Mammary microvascular endothelial cell (primary cell): ENCODE measurements around the gene CBARP. TPM values are rescaled to one million over a fixed set of nuclear protein-coding genes. Genes with fewer than 3 reads are reported as not detected.

Experiments used
- total RNA-seq: library from RNA; depleted of rRNA; stranded (reverse); fragments of >200 nt; gene quantifications from 2 replicates; pipeline ENCODE4 v1.2.3, GENCODE V29; 2015

Gene CBARP
- total RNA-seq, result 1.9 and 3.1 TPM in 2 replicates

GRCh38 chr19:1237754-1238368, at the start of gene CBARP:
Gene CBARP, minus strand, starts transcription at chr19:1238005. Its CDS starts 1,905 bp downstream, at chr19:1236100.

GRCh38 chr19:1285737-1286360, 48.0 kb upstream of the CBARP start, which contains the start of gene EFNA2:
Gene EFNA2, plus strand, starts transcription at chr19:1285873. Its CDS starts 296 bp downstream, at chr19:1286169.

GRCh38 chr19:1275260-1275975, 37.6 kb upstream of the CBARP start, which contains the start of gene FAM174C:
Gene FAM174C, plus strand, starts transcription at chr19:1275530. Its CDS starts 20 bp downstream, at chr19:1275550.

GRCh38 chr19:1269065-1269477, 31.3 kb upstream of the CBARP start, which contains the start of gene CIRBP:
Gene CIRBP, plus strand, starts transcription at chr19:1269332. Its CDS starts 1,602 bp downstream, at chr19:1270934.

GRCh38 chr19:1248139-1248785, 10.5 kb upstream of the CBARP start, which contains the start of gene MIDN:
Gene MIDN, plus strand, starts transcription at chr19:1248583. Its CDS starts 1,714 bp downstream, at chr19:1250297.

GRCh38 chr19:1241417-1242095, 3.8 kb upstream of the CBARP start, which contains the start of gene ATP5F1D:
Gene ATP5F1D, plus strand, starts transcription at chr19:1241751. Its CDS starts 100 bp downstream, at chr19:1241851.

GRCh38 chr19:1205114-1206099, 32.4 kb downstream of the CBARP start, which contains the start of gene STK11:
Gene STK11, plus strand, starts transcription at chr19:1205778. Its CDS starts 1,136 bp downstream, at chr19:1206914.

Other genes starting within 250 kb of the CBARP start
- gene GRIN3B, start 237.6 kb downstream of the CBARP start, total RNA-seq, result 0.53 and 2.6 TPM in 2 replicates
- 144 and 147 TPM in 2 replicates for gene TMEM259, start 216.9 kb downstream of the CBARP start, total RNA-seq
- not detected in 2 replicates for gene RNU6-2, start 216.5 kb downstream of the CBARP start, total RNA-seq
- gene CNN2, start 211.4 kb downstream of the CBARP start, total RNA-seq, result 166 and 189 TPM in 2 replicates
- gene ABCA7, start 197.9 kb downstream of the CBARP start, total RNA-seq, result 6.1 and 13.3 TPM in 2 replicates
- 43.0 and 45.8 TPM in 2 replicates for gene ARHGAP45, start 170.8 kb downstream of the CBARP start, total RNA-seq
- 352 and 370 TPM in 2 replicates for gene POLR2E, start 142.6 kb downstream of the CBARP start, total RNA-seq
- gene GPX4, start 134.0 kb downstream of the CBARP start, total RNA-seq, result 881 and 907 TPM in 2 replicates
- 38.8 and 42.5 TPM in 2 replicates for gene SBNO2, start 63.7 kb downstream of the CBARP start, total RNA-seq
- gene STK11, start 32.2 kb downstream of the CBARP start, total RNA-seq, result 73.8 and 83.4 TPM in 2 replicates
- 53.4 and 66.3 TPM in 2 replicates for gene ATP5F1D, start 3.7 kb upstream of the CBARP start, total RNA-seq
- 27.0 and 31.7 TPM in 2 replicates for gene MIDN, start 10.6 kb upstream of the CBARP start, total RNA-seq
- 145 and 160 TPM in 2 replicates for gene CIRBP, start 31.3 kb upstream of the CBARP start, total RNA-seq
- gene FAM174C, start 37.5 kb upstream of the CBARP start, total RNA-seq, result 86.5 and 107 TPM in 2 replicates
- gene EFNA2, start 47.9 kb upstream of the CBARP start, total RNA-seq, result not detected in 2 replicates
- 206 and 213 TPM in 2 replicates for gene NDUFS7, start 145.9 kb upstream of the CBARP start, total RNA-seq
- 15.4 and 18.3 TPM in 2 replicates for gene GAMT, start 163.5 kb upstream of the CBARP start, total RNA-seq
- 83.3 and 92.8 TPM in 2 replicates for gene DAZAP1, start 169.6 kb upstream of the CBARP start, total RNA-seq
- gene RPS15, start 200.4 kb upstream of the CBARP start, total RNA-seq, result 3,210 and 3,696 TPM in 2 replicates
- gene APC2, start 212.1 kb upstream of the CBARP start, total RNA-seq, result not detected in 2 replicates
- gene C19orf25, start 241.2 kb upstream of the CBARP start, total RNA-seq, result 16.1 and 20.4 TPM in 2 replicates